Neural cell (in vitro differentiated cells): ENCODE results near the gene AGPAT2. TPM values are rescaled to one million over a fixed set of nuclear protein-coding genes. Genes with fewer than 3 reads are reported as not detected.

Experiments
- H2AFZ ChIP-seq: fragments of 200-600, 300-800 bp; sonication (generic), shearing (Covaris generic); 2 replicates; pipeline ENCODE4 v1.6.0; 2014; ENCODE audit warnings: low read depth, mild to moderate bottlenecking, antibody characterized with exemption, low read length, moderate library complexity
- H3F3A ChIP-seq: fragments of 200-600 bp; shearing (Covaris generic); 2 replicates; pipeline ENCODE4 v1.6.1; 2016; ENCODE audit warnings: mild to moderate bottlenecking, moderate library complexity, mixed read lengths, antibody characterized with exemption, low read length; ENCODE audit not compliant: insufficient read depth, poor library complexity, severe bottlenecking
- H3K27ac ChIP-seq: fragments of 200-600, 300-800 bp; sonication (generic), shearing (Covaris generic); 2 replicates; pipeline ENCODE4 v1.5.1; 2014; ENCODE audit warnings: mild to moderate bottlenecking, low read length, moderate library complexity
- H3K27me3 ChIP-seq: fragments of 300-800, 200-600 bp; sonication (generic), shearing (Covaris generic); 2 replicates; pipeline ENCODE4 v1.6.0; 2014; ENCODE audit warnings: mild to moderate bottlenecking, low read depth, low read length, moderate library complexity; ENCODE audit not compliant: insufficient read depth
- H3K36me3 ChIP-seq: fragments of 300-800, 200-600 bp; sonication (generic), shearing (Covaris generic); 2 replicates; pipeline ENCODE4 v1.5.1; 2014; ENCODE audit warnings: mild to moderate bottlenecking, antibody characterized with exemption, low read length, moderate library complexity; ENCODE audit not compliant: insufficient read depth
- H3K4me2 ChIP-seq: fragments of 300-800, 200-600 bp; sonication (generic), shearing (Covaris generic); 2 replicates; pipeline ENCODE4 v1.6.0; 2014; ENCODE audit warnings: mild to moderate bottlenecking, low read length
- H3K4me3 ChIP-seq: fragments of 300-800, 200-600 bp; sonication (generic), shearing (Covaris generic); 2 replicates; pipeline ENCODE4 v1.5.1; 2014; ENCODE audit warnings: mild to moderate bottlenecking, low read length, moderate library complexity
- H3K79me2 ChIP-seq: fragments of 200-600 bp; shearing (Covaris generic); replicated peaks from 2 replicates; pipeline ENCODE4 v1.6.0; 2014; ENCODE audit warnings: mild to moderate bottlenecking, low read length, moderate library complexity; ENCODE audit not compliant: insufficient read depth
- H3K9ac ChIP-seq: fragments of 300-800, 200-600 bp; sonication (generic), shearing (Covaris generic); 2 replicates; pipeline ENCODE4 v1.6.1; 2016; ENCODE audit warnings: mild to moderate bottlenecking, low read length, mixed read lengths
- H3K9me2 ChIP-seq: fragments of 200-600 bp; shearing (Covaris generic); 2 replicates; pipeline ENCODE4 v1.6.1; 2016; ENCODE audit warnings: mild to moderate bottlenecking, low read length, mixed read lengths; ENCODE audit not compliant: insufficient read depth
- H3K9me3 ChIP-seq: fragments of 200-600, 300-800 bp; sonication (generic), shearing (Covaris generic); 2 replicates; pipeline ENCODE4 v1.6.1; 2016; ENCODE audit warnings: mild to moderate bottlenecking, mixed run types, low read length, moderate library complexity, mixed read lengths
- H4K20me1 ChIP-seq: fragments of 200-600 bp; shearing (Covaris generic); 2 replicates; pipeline ENCODE4 v1.6.1; 2016; ENCODE audit warnings: mild to moderate bottlenecking, mixed run types; ENCODE audit not compliant: insufficient read depth
- EP300 ChIP-seq: fragments of 450-650 bp; conservative IDR thresholded peaks from 2 replicates; pipeline ENCODE4 v1.6.1; 2014; ENCODE audit warnings: antibody characterized with exemption, mild to moderate bottlenecking, moderate library complexity; ENCODE audit not compliant: poor library complexity, severe bottlenecking
- EZH2 ChIP-seq: fragments of 200-600, 300-800 bp; shearing (Covaris generic), sonication (generic); IDR thresholded peaks from 2 replicates; pipeline ENCODE4 v1.6.1; 2014; ENCODE audit warnings: antibody characterized with exemption, low read length, borderline replicate concordance, mild to moderate bottlenecking; ENCODE audit not compliant: insufficient read depth, poor library complexity, severe bottlenecking
- POLR2AphosphoS5 ChIP-seq: IDR thresholded peaks from 2 replicates; pipeline ENCODE4 v1.6.1; 2012
- RAD21 ChIP-seq: fragments of 450-650 bp; conservative IDR thresholded peaks from 2 replicates; pipeline ENCODE4 v1.6.1; 2014; ENCODE audit warnings: antibody characterized with exemption, mild to moderate bottlenecking, moderate library complexity
- SMC3 ChIP-seq: fragments of 450-650 bp; conservative IDR thresholded peaks from 2 replicates; pipeline ENCODE4 v1.6.1; 2014; ENCODE audit warnings: antibody characterized with exemption, mild to moderate bottlenecking, moderate library complexity; ENCODE audit not compliant: poor library complexity
- TAF1 ChIP-seq: IDR thresholded peaks from 2 replicates; pipeline ENCODE4 v1.6.1; 2012; ENCODE audit warnings: low read depth
- polyA plus RNA-seq: library from polyadenylated mRNA; depleted of rRNA; stranded (reverse); fragments of >200 nt; gene quantifications from 2 replicates; pipeline ENCODE4 v1.2.3, GENCODE V29; 2014
- TF ChIP-seq, protein P1 (sequence below): IDR thresholded peaks from 2 replicates; pipeline ENCODE4 v1.6.1; 2012; ENCODE audit warnings: borderline replicate concordance
- TF ChIP-seq, protein P2 (sequence below): fragments of 450-650 bp; IDR thresholded peaks from 2 replicates; pipeline ENCODE4 v1.5.1; 2014; ENCODE audit warnings: antibody characterized with exemption, mild to moderate bottlenecking, moderate library complexity; ENCODE audit not compliant: poor library complexity, severe bottlenecking

AGPAT2 gene
- polyA plus RNA-seq, 1 donor from 2014 or later = 1.3 TPM

DNA sequence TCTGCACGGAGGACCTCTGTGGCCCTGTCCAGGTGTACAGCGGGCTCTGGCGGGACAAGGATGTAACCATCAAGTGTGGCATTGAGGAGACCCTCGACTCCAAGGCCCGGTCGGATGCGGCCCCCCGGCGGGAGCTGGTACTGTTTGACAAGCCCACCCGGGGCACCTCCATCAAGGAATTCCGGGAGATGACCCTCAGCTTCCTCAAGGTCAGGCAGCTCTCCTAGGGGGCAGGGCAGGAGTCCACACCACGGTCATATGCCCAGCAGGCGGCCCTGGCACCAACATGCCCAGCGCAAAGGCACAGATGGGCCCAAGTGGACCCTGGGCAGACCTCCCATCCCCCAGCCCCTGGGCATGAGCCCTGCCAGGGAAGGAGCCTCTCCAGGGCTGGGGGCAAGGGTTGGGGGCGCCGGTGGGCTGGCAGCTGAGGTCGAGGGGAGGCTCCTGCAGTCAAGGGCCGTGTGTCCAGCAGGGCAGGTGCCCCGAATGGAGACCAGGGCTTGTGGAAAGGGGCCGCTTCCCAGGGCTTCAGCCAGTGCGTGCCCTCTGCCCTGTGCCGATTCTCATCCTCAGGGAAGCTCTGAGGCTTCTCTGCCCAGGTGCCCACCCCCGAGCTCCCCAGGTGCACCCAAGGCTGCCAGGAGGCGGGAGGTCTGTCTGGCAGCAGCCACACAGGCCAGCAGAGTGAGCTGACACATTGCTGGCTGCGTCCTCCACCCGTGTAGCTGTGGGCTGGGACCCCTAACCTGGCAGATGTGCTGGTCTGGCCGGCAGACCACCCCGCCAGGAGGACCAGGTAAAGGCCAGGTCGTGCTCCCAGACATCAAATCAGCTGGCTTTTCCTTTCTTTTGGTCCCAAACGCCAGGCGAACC is 35.1 kb upstream of the AGPAT2 start:
- Histone ChIP-seq H3F3A (no peaks in the 10 kb centered on the region), H3K9me2 (no peaks in the 10 kb centered on the region), H3K27me3 (no peaks in the 10 kb centered on the region), H3K4me2 (no peak overlapping the region), H3K9me3 (no peaks in the 10 kb centered on the region), H3K4me3 (no peak overlapping the region), H3K36me3 (no peaks in the 10 kb centered on the region), H4K20me1 (peaks cover 10% of the 10 kb centered on the region), H3K79me2 (peaks cover 21% of the 10 kb centered on the region), H3K9ac (no peak overlapping the region), H3K27ac (no peak overlapping the region), H2AFZ (no peak overlapping the region)
- TF ChIP-seq SMC3 = no peak
- TF ChIP-seq, protein P1, sequence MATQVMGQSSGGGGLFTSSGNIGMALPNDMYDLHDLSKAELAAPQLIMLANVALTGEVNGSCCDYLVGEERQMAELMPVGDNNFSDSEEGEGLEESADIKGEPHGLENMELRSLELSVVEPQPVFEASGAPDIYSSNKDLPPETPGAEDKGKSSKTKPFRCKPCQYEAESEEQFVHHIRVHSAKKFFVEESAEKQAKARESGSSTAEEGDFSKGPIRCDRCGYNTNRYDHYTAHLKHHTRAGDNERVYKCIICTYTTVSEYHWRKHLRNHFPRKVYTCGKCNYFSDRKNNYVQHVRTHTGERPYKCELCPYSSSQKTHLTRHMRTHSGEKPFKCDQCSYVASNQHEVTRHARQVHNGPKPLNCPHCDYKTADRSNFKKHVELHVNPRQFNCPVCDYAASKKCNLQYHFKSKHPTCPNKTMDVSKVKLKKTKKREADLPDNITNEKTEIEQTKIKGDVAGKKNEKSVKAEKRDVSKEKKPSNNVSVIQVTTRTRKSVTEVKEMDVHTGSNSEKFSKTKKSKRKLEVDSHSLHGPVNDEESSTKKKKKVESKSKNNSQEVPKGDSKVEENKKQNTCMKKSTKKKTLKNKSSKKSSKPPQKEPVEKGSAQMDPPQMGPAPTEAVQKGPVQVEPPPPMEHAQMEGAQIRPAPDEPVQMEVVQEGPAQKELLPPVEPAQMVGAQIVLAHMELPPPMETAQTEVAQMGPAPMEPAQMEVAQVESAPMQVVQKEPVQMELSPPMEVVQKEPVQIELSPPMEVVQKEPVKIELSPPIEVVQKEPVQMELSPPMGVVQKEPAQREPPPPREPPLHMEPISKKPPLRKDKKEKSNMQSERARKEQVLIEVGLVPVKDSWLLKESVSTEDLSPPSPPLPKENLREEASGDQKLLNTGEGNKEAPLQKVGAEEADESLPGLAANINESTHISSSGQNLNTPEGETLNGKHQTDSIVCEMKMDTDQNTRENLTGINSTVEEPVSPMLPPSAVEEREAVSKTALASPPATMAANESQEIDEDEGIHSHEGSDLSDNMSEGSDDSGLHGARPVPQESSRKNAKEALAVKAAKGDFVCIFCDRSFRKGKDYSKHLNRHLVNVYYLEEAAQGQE = no peak
- TF ChIP-seq TAF1 = no peak
- no peak for TF ChIP-seq EZH2

DNA sequence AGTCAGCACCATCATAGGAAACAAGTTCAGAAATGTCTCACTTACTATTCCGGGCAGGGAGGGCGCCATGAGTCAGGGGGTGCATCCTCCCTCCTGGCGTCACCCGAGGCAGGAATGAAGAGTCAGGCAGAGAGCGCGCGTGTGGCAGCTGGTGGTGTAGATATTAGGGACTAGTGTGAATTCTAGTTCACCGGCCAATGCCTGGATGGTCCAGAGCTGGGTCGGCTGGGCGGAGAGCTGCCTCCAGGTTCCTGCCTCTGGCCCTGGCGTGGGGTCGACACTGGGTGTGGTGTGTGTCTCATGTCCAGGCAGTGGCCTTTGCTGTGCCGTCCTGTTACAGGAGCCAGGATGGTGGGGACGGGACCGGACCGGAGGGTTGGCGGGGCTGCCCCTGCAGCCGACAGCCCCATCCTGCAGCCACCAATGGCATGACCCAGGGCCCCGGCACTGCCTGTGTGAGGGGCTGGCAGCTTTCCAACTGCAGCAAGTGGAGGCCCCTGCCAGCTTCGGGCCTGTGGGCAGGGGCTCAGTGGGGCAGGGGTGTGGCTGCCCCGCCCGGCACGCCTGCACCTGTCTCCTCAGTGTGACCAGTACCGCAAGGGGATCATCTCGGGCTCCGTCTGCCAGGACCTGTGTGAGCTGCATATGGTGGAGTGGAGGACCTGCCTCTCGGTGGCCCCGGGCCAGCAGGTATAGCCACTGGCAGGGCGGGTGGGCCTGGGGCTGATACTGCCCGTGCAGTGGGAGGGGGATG is 34.3 kb upstream of the AGPAT2 start:
- Histone ChIP-seq H3K9me2 (no peaks in the 10 kb centered on the region), H3K27ac (no peak overlapping the region), H3K9me3 (no peaks in the 10 kb centered on the region), H4K20me1 (peaks cover 5% of the 10 kb centered on the region), H3K4me2 (no peak overlapping the region), H3K36me3 (no peaks in the 10 kb centered on the region), H3K9ac (no peak overlapping the region), H2AFZ (no peak overlapping the region), H3K4me3 (no peak overlapping the region), H3F3A (no peaks in the 10 kb centered on the region), H3K27me3 (no peaks in the 10 kb centered on the region), H3K79me2 (peaks cover 16% of the 10 kb centered on the region)
- TF ChIP-seq RAD21 = no peak
- no peak for TF ChIP-seq TAF1
- no peak for TF ChIP-seq POLR2AphosphoS5
- no peak for TF ChIP-seq SMC3
- no peak for TF ChIP-seq EP300
- TF ChIP-seq, protein P2, sequence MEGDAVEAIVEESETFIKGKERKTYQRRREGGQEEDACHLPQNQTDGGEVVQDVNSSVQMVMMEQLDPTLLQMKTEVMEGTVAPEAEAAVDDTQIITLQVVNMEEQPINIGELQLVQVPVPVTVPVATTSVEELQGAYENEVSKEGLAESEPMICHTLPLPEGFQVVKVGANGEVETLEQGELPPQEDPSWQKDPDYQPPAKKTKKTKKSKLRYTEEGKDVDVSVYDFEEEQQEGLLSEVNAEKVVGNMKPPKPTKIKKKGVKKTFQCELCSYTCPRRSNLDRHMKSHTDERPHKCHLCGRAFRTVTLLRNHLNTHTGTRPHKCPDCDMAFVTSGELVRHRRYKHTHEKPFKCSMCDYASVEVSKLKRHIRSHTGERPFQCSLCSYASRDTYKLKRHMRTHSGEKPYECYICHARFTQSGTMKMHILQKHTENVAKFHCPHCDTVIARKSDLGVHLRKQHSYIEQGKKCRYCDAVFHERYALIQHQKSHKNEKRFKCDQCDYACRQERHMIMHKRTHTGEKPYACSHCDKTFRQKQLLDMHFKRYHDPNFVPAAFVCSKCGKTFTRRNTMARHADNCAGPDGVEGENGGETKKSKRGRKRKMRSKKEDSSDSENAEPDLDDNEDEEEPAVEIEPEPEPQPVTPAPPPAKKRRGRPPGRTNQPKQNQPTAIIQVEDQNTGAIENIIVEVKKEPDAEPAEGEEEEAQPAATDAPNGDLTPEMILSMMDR = no peak
